Mesothelial cell of epicardium (in vitro differentiated cells): ENCODE measurements around the gene VPS26C. TPM values are rescaled to one million over a fixed set of nuclear protein-coding genes. Genes with fewer than 3 reads are reported as not detected.

ENCODE experiments used
- DNase-seq, 2 experiments: peaks; one replicate each; pipeline ENCODE4 v3.0.0; 2021; ENCODE audit warnings: low spot score in 2 of 2; ENCODE audit not compliant: unreplicated experiment in 2 of 2
- H3K27ac Mint-ChIP-seq: 2 replicates; pipeline ENCODE4 v1.8.0; 2021; ENCODE audit warnings: mixed read lengths
- H3K27me3 Mint-ChIP-seq: 2 replicates; pipeline ENCODE4 v1.8.0; 2021; ENCODE audit warnings: low read depth, mixed read lengths
- H3K36me3 Mint-ChIP-seq: 2 replicates; pipeline ENCODE4 v1.8.0; 2021; ENCODE audit warnings: mixed read lengths
- H3K4me1 Mint-ChIP-seq: 2 replicates; pipeline ENCODE4 v1.8.0; 2021; ENCODE audit warnings: mixed read lengths
- H3K4me3 Mint-ChIP-seq: 2 replicates; pipeline ENCODE4 v1.8.0; 2021; ENCODE audit warnings: mild to moderate bottlenecking, moderate library complexity, mixed read lengths
- H3K9me3 Mint-ChIP-seq: 2 replicates; pipeline ENCODE4 v1.8.0; 2021; ENCODE audit warnings: mixed read lengths
- CTCF ChIP-seq: fragments of 200-600 bp; sonication (generic); IDR thresholded peaks from one replicate; pipeline ENCODE4 v1.5.0; 2021; ENCODE audit warnings: antibody characterized with exemption; ENCODE audit not compliant: unreplicated experiment
- total RNA-seq: library from RNA; stranded (reverse); gene quantifications from 3 replicates; pipeline ENCODE4 v1.2.1, GENCODE V29; 2021

VPS26C gene
- total RNA-seq, 1 donor from 2014 or later: 45.0 TPM

GRCh38 chr21:37269481-37269880, 2.3 kb upstream of the VPS26C start:
- Mint-ChIP-seq H3K27ac (peak overlapping the region; percentile 99), H3K36me3 (no peaks in the 10 kb centered on the region), H3K4me3 (peak overlapping the region; percentile 94), H3K4me1 (peaks cover 33% of the 10 kb centered on the region), H3K27me3 (no peaks in the 10 kb centered on the region), H3K9me3 (no peaks in the 10 kb centered on the region)
- DNase-seq: no peak
- no peak for TF ChIP-seq CTCF

- Mint-ChIP-seq H3K27ac (peak overlapping the region; percentile 99), H3K27me3 (no peaks in the 10 kb centered on the region), H3K9me3 (no peaks in the 10 kb centered on the region), H3K4me3 (peak overlapping the region; percentile 94), H3K36me3 (no peaks in the 10 kb centered on the region), H3K4me1 (peaks cover 38% of the 10 kb centered on the region)
- no peak for DNase-seq
- no peak for TF ChIP-seq CTCF
Observed at GRCh38 chr21:37268186-37268503, 1.0 kb upstream of the VPS26C start.

- Mint-ChIP-seq H3K36me3 (no peaks in the 10 kb centered on the region), H3K27me3 (no peaks in the 10 kb centered on the region), H3K4me1 (peaks cover 38% of the 10 kb centered on the region), H3K27ac (peak overlapping the region; percentile 99), H3K9me3 (no peaks in the 10 kb centered on the region), H3K4me3 (peak overlapping the region; percentile 94)
- peak; percentile 40 to 67 for DNase-seq
- TF ChIP-seq CTCF: no peak
Observed at GRCh38 chr21:37266515-37267221, 466 bp downstream of the VPS26C start.

- no peak overlapping the region for H3K4me3 Mint-ChIP-seq
- no peak for TF ChIP-seq CTCF
- peak overlapping the region; percentile 30 for H3K27ac Mint-ChIP-seq
Observed at GRCh38 chr21:37264808-37265207, 2.3 kb downstream of the VPS26C start.

GRCh38 chr21:37263827-37264600, 3.1 kb downstream of the VPS26C start:
- Mint-ChIP-seq H3K36me3 (no peaks in the 10 kb centered on the region), H3K4me3 (no peak overlapping the region), H3K27me3 (no peaks in the 10 kb centered on the region), H3K27ac (peak overlapping the region; percentile 79), H3K9me3 (no peaks in the 10 kb centered on the region), H3K4me1 (peaks cover 28% of the 10 kb centered on the region)
- TF ChIP-seq CTCF: no peak
- no peak for DNase-seq

More at GRCh38 chr21:37264808-37265207, 2.3 kb downstream of the VPS26C start:
- Mint-ChIP-seq H3K36me3 (no peaks in the 10 kb centered on the region), H3K4me1 (peaks cover 31% of the 10 kb centered on the region), H3K9me3 (no peaks in the 10 kb centered on the region), H3K27me3 (no peaks in the 10 kb centered on the region)
- DNase-seq: no peak
